Inflammatory macrophage (primary cell): Measurements from ENCODE around the gene CST4.
"Not testable (repeated sequence)": the region's sequence is repeated elsewhere in the genome, so short reads cannot be mapped to it uniquely, and the experiment has no call there.

Source experiments
- DNase-seq, 2 donors: peaks; one replicate each; pipeline ENCODE4 v3.0.0-alpha.2; 2020 to 2022
- total RNA-seq, 18 experiments: gene quantifications; one replicate each; lab custom pipeline; 2026; ENCODE audit warnings: mixed read lengths in 6 of 18, inconsistent platforms in 2 of 18; lab: John Stamatoyannopoulos, UW

The CST4 gene
- 0 to 0.06 (median 0) reads per million in 18 experiments for total RNA-seq

GRCh38 chr20:23688684-23689398 is at the start of gene CST4:
Gene CST4 (minus strand): TSS chr20:23689038. CDS start chr20:23688969, 69 bp downstream.
- DNase-seq = not testable (repeated sequence)

GRCh38 chr20:23735391-23735790 is 46.6 kb upstream of the CST4 start:
- DNase-seq = peak in 1 of 2 donors; percentile 75

GRCh38 chr20:23734949-23735348 is 46.1 kb upstream of the CST4 start:
- not testable (repeated sequence) for DNase-seq

GRCh38 chr20:23734440-23734839 is 45.6 kb upstream of the CST4 start:
- DNase-seq = not testable (repeated sequence)

GRCh38 chr20:23727016-23727415 is 38.2 kb upstream of the CST4 start:
- DNase-seq = peak in 1 of 2 donors; percentile 1

GRCh38 chr20:23725102-23725501 is 36.3 kb upstream of the CST4 start:
- no peak for DNase-seq

- DNase-seq = peak; percentile 6 to 35
Measured at GRCh38 chr20:23723659-23724307, 34.9 kb upstream of the CST4 start.

GRCh38 chr20:23722851-23723250 is 34.0 kb upstream of the CST4 start:
- not testable (repeated sequence) for DNase-seq

GRCh38 chr20:23721962-23722361 is 33.1 kb upstream of the CST4 start:
- no peak for DNase-seq

GRCh38 chr20:23719351-23719750 is 30.5 kb upstream of the CST4 start:
- not testable (repeated sequence) for DNase-seq

- not testable (repeated sequence) for DNase-seq
Measured at GRCh38 chr20:23711778-23712177, 22.9 kb upstream of the CST4 start.

GRCh38 chr20:23710771-23711170 is 21.9 kb upstream of the CST4 start:
- DNase-seq = no peak

- no peak for DNase-seq
Measured at GRCh38 chr20:23705895-23706294, 17.1 kb upstream of the CST4 start.

- DNase-seq = no peak
Measured at GRCh38 chr20:23702021-23702420, 13.2 kb upstream of the CST4 start.

GRCh38 chr20:23700931-23701330 is 12.1 kb upstream of the CST4 start:
- DNase-seq = no peak

GRCh38 chr20:23697947-23698346 is 9.1 kb upstream of the CST4 start:
- DNase-seq = no peak

- DNase-seq = not testable (repeated sequence)
Measured at GRCh38 chr20:23695068-23695395, 6.2 kb upstream of the CST4 start.

GRCh38 chr20:23694178-23695067 is 5.6 kb upstream of the CST4 start:
- DNase-seq = not testable (repeated sequence)

GRCh38 chr20:23692725-23693619 is 4.1 kb upstream of the CST4 start:
- peak; percentile 30 to 54 for DNase-seq

GRCh38 chr20:23691675-23692074 is 2.8 kb upstream of the CST4 start:
- no peak for DNase-seq

GRCh38 chr20:23690581-23690980 is 1.7 kb upstream of the CST4 start:
- DNase-seq = no peak

GRCh38 chr20:23689399-23689690 is 507 bp upstream of the CST4 start:
- DNase-seq = no peak
